ENCODE data around the gene ARMC9. TPM values are rescaled to one million over a fixed set of nuclear protein-coding genes. Genes with fewer than 3 reads are reported as not detected.

The ARMC9 gene
- total and polyA plus RNA-seq, 2 donors (not counting 3 experiments of a cell fraction or from before 2014, with no cell fraction given), result 16.4 to 24.2 TPM

GRCh38 chr2:231413921-231414476 is 215.6 kb downstream of the ARMC9 start:
- Histone ChIP-seq H3K4me1 (ENCODE audit: control insufficient read depth, extremely low read depth, insufficient read depth, low read length) (peaks cover 3% of the 10 kb centered on the region), H3K27me3 (ENCODE audit: control insufficient read depth in 2 of 2, insufficient read depth in 2 of 2, low read length in 2 of 2) (no peaks in the 10 kb centered on the region), H3K9me1 (replicated peaks; ENCODE audit: control insufficient read depth, extremely low read depth, insufficient read depth, low read length) (no peaks in the 10 kb centered on the region), H3K79me2 (ENCODE audit: control insufficient read depth, insufficient read depth, low read length) (no peaks in the 10 kb centered on the region), H2AFZ (ENCODE audit: low read depth, low read length) (no peak overlapping the region), H3K27ac (ENCODE audit: insufficient read depth, low read depth, low read length) (no peak overlapping the region), H3K36me3 (ENCODE audit: control insufficient read depth in 2 of 2, extremely low read depth in 1 of 2, insufficient read depth in 2 of 2, low read length in 2 of 2) (no peaks in the 10 kb centered on the region), H3K4me2 (ENCODE audit: insufficient read depth, low read length) (no peak overlapping the region), H3K9me3 (replicated peaks; ENCODE audit: control insufficient read depth, insufficient read depth, low read length) (no peaks in the 10 kb centered on the region), H3K4me3 (replicated peaks in 1 of 3; ENCODE audit: insufficient read depth in 1 of 3, low read depth in 1 of 3, low read length in 3 of 3) (no peak overlapping the region), H4K20me1 (replicated peaks; ENCODE audit: control insufficient read depth, extremely low read depth, insufficient read depth, low read length) (no peaks in the 10 kb centered on the region), H3K9ac (replicated peaks; ENCODE audit: extremely low read depth, insufficient read depth, low read length) (no peak overlapping the region)
- no TSS peak for BruUV-seq (replicated peaks)
- dilution Hi-C loops (cut with MboI; ENCODE audit: extremely low pct_ligation_motif_present, low sequenced_read_pairs), result no loop called here
- TF ChIP-seq EZH2 (IDR thresholded peaks at IDR 0.05; ENCODE audit: borderline replicate concordance, low read depth, low read length, severe bottlenecking) (no peak), GATA2 (IDR thresholded peaks at IDR 0.05; ENCODE audit: insufficient read depth, insufficient read length, low read depth, low read length) (no peak), FOS (IDR thresholded peaks at IDR 0.05; ENCODE audit: borderline replicate concordance, insufficient read depth, low read length) (no peak), JUN (IDR thresholded peaks at IDR 0.05; ENCODE audit: borderline replicate concordance, insufficient read depth, insufficient read length, low read depth) (no peak), POLR2AphosphoS5 (IDR thresholded peaks at IDR 0.05; ENCODE audit: insufficient read depth, low read depth, low read length) (no peak), MAX (IDR thresholded peaks at IDR 0.05; ENCODE audit: insufficient read depth, insufficient read length) (no peak), MYC (IDR thresholded peaks at IDR 0.05; ENCODE audit: low read depth, low read length) (no peak), POLR2A (IDR thresholded peaks at IDR 0.05; ENCODE audit: low read depth, low read length) (no peak)
- intact Hi-C loops (cut with micrococcal nuclease), result no loop called here
- DNase-seq (ENCODE audit: low read depth, low spot score) (no peak), FAIRE-seq (no peak)
- POLR2A ChIA-PET, result no interaction called here
- CTCF ChIA-PET, result interaction anchor here (0.6 to 5.4 kb wide), 7 partner anchors 38 to 310 kb away, joined by 3 to 70 read pairs (median 10); no protein-coding TSS in a partner anchor

GRCh38 chr2:231415029-231415428 is 216.6 kb downstream of the ARMC9 start:
- Histone ChIP-seq H3K27me3 (ENCODE audit: control insufficient read depth in 2 of 2, insufficient read depth in 2 of 2, low read length in 2 of 2) (no peaks in the 10 kb centered on the region), H3K4me2 (ENCODE audit: insufficient read depth, low read length) (no peak overlapping the region), H3K4me3 (replicated peaks in 1 of 3; ENCODE audit: insufficient read depth in 1 of 3, low read depth in 1 of 3, low read length in 3 of 3) (no peak overlapping the region), H3K9me3 (replicated peaks; ENCODE audit: control insufficient read depth, insufficient read depth, low read length) (no peaks in the 10 kb centered on the region), H3K9me1 (replicated peaks; ENCODE audit: control insufficient read depth, extremely low read depth, insufficient read depth, low read length) (no peaks in the 10 kb centered on the region), H2AFZ (ENCODE audit: low read depth, low read length) (no peak overlapping the region), H3K79me2 (ENCODE audit: control insufficient read depth, insufficient read depth, low read length) (no peaks in the 10 kb centered on the region), H3K4me1 (ENCODE audit: control insufficient read depth, extremely low read depth, insufficient read depth, low read length) (peaks cover 3% of the 10 kb centered on the region), H3K36me3 (ENCODE audit: control insufficient read depth in 2 of 2, extremely low read depth in 1 of 2, insufficient read depth in 2 of 2, low read length in 2 of 2) (no peaks in the 10 kb centered on the region), H4K20me1 (replicated peaks; ENCODE audit: control insufficient read depth, extremely low read depth, insufficient read depth, low read length) (no peaks in the 10 kb centered on the region), H3K27ac (ENCODE audit: insufficient read depth, low read depth, low read length) (no peak overlapping the region), H3K9ac (replicated peaks; ENCODE audit: extremely low read depth, insufficient read depth, low read length) (no peak overlapping the region)
- CTCF ChIA-PET, result interaction anchor here (0.7 to 2.4 kb wide), 9 partner anchors 9 to 311 kb away, joined by 3 to 11 read pairs (median 4); no protein-coding TSS in a partner anchor
- dilution Hi-C loops (cut with MboI; ENCODE audit: extremely low pct_ligation_motif_present, low sequenced_read_pairs) (no loop called here), intact Hi-C loops (cut with micrococcal nuclease) (no loop called here)
- TF ChIP-seq MAX (IDR thresholded peaks at IDR 0.05; ENCODE audit: insufficient read depth, insufficient read length) (no peak), GATA2 (IDR thresholded peaks at IDR 0.05; ENCODE audit: insufficient read depth, insufficient read length, low read depth, low read length) (no peak), MYC (IDR thresholded peaks at IDR 0.05; ENCODE audit: low read depth, low read length) (no peak), CTCF (IDR thresholded peaks at IDR 0.05; ENCODE audit: extremely low read depth in 1 of 2, insufficient read depth in 1 of 2, low read depth in 1 of 2, low read length in 2 of 2) (no peak), JUN (IDR thresholded peaks at IDR 0.05; ENCODE audit: borderline replicate concordance, insufficient read depth, insufficient read length, low read depth) (no peak), POLR2A (IDR thresholded peaks at IDR 0.05; ENCODE audit: low read depth, low read length) (no peak), EZH2 (IDR thresholded peaks at IDR 0.05; ENCODE audit: borderline replicate concordance, low read depth, low read length, severe bottlenecking) (no peak), FOS (IDR thresholded peaks at IDR 0.05; ENCODE audit: borderline replicate concordance, insufficient read depth, low read length) (no peak), POLR2AphosphoS5 (IDR thresholded peaks at IDR 0.05; ENCODE audit: insufficient read depth, low read depth, low read length) (no peak)
- peak; percentile 61 for DNase-seq (ENCODE audit: low read depth, low spot score)
- POLR2A ChIA-PET, result no interaction called here
- no peak for FAIRE-seq
- BruUV-seq (replicated peaks), result no TSS peak

All from endothelial cell of umbilical vein (primary cell).